PC-9 (cell line): ENCODE results near the gene SUGP2. TPM values are rescaled to one million over a fixed set of nuclear protein-coding genes. Genes with fewer than 3 reads are reported as not detected.

Experiments
- BruUV-seq: library from RNA; stranded (reverse); fragments of 400-500 nt; replicated peaks from 2 replicates; lab custom pipeline; 2021; lab: Mats Ljungman, UMichigan
- CTCF ChIA-PET: fragments of 300-600 bp; sonication (Branson Sonifier 250); formaldehyde crosslinking; loops from one replicate; lab custom pipeline; 2022; ENCODE audit warnings: antibody characterized with exemption; lab: Charles Lee
- POLR2A ChIA-PET: fragments of 300-600 bp; sonication (Branson Sonifier 250); formaldehyde crosslinking; loops from one replicate; lab custom pipeline; 2022; ENCODE audit warnings: antibody characterized with exemption; ENCODE audit not compliant: unreplicated experiment; lab: Charles Lee
- DNase-seq, 2 experiments: peaks; one replicate each; pipeline versions ENCODE4 v3.0.0 to v3.0.0-alpha.2; 2015 to 2022; ENCODE audit warnings: mixed read lengths in 1 of 2
- H2AFZ ChIP-seq: fragments of 200-600 bp; sonication (generic); 2 replicates; pipeline ENCODE4 v1.8.1; 2017; ENCODE audit warnings: antibody characterized with exemption
- H3F3A ChIP-seq: fragments of 200-600 bp; sonication (generic); 2 replicates; pipeline ENCODE4 v1.8.1; 2017; ENCODE audit warnings: antibody characterized with exemption, mild to moderate bottlenecking, low read depth; ENCODE audit not compliant: insufficient read depth
- H3K27ac ChIP-seq: fragments of 200-600 bp; sonication (generic); 2 replicates; pipeline ENCODE4 v1.6.1; 2016; ENCODE audit warnings: mixed run types
- H3K27me3 ChIP-seq: fragments of 200-600 bp; sonication (generic); 2 replicates; pipeline ENCODE4 v1.6.1; 2016; ENCODE audit warnings: low read depth, mixed run types; ENCODE audit not compliant: insufficient read depth
- H3K36me3 ChIP-seq: fragments of 200-600 bp; sonication (generic); 2 replicates; pipeline ENCODE4 v1.6.1; 2016; ENCODE audit warnings: low read depth, mixed run types
- H3K4me1 ChIP-seq: fragments of 200-600 bp; sonication (generic); replicated peaks from 2 replicates; pipeline ENCODE4 v1.6.1; 2016; ENCODE audit warnings: mixed run types; ENCODE audit not compliant: insufficient read depth
- H3K4me2 ChIP-seq: fragments of 200-600 bp; sonication (generic); 2 replicates; pipeline ENCODE4 v1.6.1; 2017; ENCODE audit warnings: mixed run types
- H3K4me3 ChIP-seq: fragments of 200-600 bp; sonication (generic); 2 replicates; pipeline ENCODE4 v1.6.1; 2016; ENCODE audit warnings: mixed run types
- H3K79me2 ChIP-seq: fragments of 200-600 bp; sonication (generic); 2 replicates; pipeline ENCODE4 v1.6.1; 2017; ENCODE audit warnings: low read depth, mixed run types
- H3K9me2 ChIP-seq: fragments of 200-600 bp; sonication (generic); 2 replicates; pipeline ENCODE4 v1.8.1; 2017; ENCODE audit warnings: mild to moderate bottlenecking; ENCODE audit not compliant: insufficient read depth
- H3K9me3 ChIP-seq: fragments of 200-600 bp; sonication (generic); 2 replicates; pipeline ENCODE4 v1.8.1; 2016; ENCODE audit warnings: low read depth; ENCODE audit not compliant: insufficient read depth
- H4K20me1 ChIP-seq: fragments of 200-600 bp; sonication (generic); 2 replicates; pipeline ENCODE4 v1.8.1; 2017; ENCODE audit not compliant: insufficient read depth
- EZH2 ChIP-seq: fragments of 200-600 bp; sonication (generic); IDR thresholded peaks from 2 replicates; pipeline ENCODE4 v1.8.0; 2017; ENCODE audit warnings: antibody characterized with exemption, low read depth
- intact Hi-C: fragments of 100-400 bp; cut with micrococcal nuclease; formaldehyde crosslinking; loops from one replicate; pipeline ENCODE4 v1.10.0; 2022; ENCODE audit not compliant: unreplicated experiment
- total RNA-seq: library from RNA; stranded (reverse); gene quantifications from 2 replicates; pipeline ENCODE4 v1.2.3, GENCODE V29; 2021
- TF ChIP-seq, protein P1 (sequence below): fragments of 200-600 bp; sonication (generic); conservative IDR thresholded peaks from 2 replicates; pipeline ENCODE4 v1.6.1; 2017; ENCODE audit warnings: mixed run types, antibody characterized with exemption, mild to moderate bottlenecking, moderate library complexity

Gene SUGP2
- total RNA-seq, 1 experiment from 2014 or later, result 73.1 TPM

DNA sequence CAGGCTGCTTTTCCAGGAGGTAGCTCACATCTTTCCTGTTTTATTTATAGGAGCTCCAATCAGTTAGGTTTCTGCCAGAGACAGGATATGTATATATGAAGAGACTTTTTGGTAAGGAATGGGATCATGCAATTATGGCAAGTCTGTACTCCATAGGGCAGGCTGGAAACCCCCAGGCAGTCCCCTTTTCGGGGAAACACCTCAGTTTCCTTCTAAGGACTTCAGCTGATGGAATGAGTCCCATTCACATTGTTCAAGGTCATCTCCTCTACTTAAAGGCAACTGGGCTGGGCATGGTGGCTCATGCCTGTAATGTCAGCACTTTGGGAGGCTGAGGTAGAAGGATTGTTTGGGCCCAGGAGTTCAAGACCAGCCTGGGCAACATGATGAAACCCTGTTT, 19.6 kb upstream of the SUGP2 start:
- Histone ChIP-seq H4K20me1 (peaks cover 8% of the 10 kb centered on the region), H3K79me2 (no peaks in the 10 kb centered on the region), H3K9me3 (no peaks in the 10 kb centered on the region), H3F3A (peaks cover 7% of the 10 kb centered on the region; the same call in 1 of the 2 replicates), H3K4me1 (no peaks in the 10 kb centered on the region), H3K27ac (no peak overlapping the region), H3K9me2 (no peaks in the 10 kb centered on the region), H3K36me3 (no peaks in the 10 kb centered on the region), H3K27me3 (no peaks in the 10 kb centered on the region), H2AFZ (no peak overlapping the region), H3K4me2 (no peak overlapping the region), H3K4me3 (no peak overlapping the region)
- no peak for DNase-seq
- intact Hi-C loops, result loop anchor here (1.0 kb wide), 1 partner anchor 86 kb away; no protein-coding TSS in a partner anchor
- no peak for TF ChIP-seq EZH2
- TF ChIP-seq, protein P1, sequence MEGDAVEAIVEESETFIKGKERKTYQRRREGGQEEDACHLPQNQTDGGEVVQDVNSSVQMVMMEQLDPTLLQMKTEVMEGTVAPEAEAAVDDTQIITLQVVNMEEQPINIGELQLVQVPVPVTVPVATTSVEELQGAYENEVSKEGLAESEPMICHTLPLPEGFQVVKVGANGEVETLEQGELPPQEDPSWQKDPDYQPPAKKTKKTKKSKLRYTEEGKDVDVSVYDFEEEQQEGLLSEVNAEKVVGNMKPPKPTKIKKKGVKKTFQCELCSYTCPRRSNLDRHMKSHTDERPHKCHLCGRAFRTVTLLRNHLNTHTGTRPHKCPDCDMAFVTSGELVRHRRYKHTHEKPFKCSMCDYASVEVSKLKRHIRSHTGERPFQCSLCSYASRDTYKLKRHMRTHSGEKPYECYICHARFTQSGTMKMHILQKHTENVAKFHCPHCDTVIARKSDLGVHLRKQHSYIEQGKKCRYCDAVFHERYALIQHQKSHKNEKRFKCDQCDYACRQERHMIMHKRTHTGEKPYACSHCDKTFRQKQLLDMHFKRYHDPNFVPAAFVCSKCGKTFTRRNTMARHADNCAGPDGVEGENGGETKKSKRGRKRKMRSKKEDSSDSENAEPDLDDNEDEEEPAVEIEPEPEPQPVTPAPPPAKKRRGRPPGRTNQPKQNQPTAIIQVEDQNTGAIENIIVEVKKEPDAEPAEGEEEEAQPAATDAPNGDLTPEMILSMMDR, result no peak
- BruUV-seq, result no TSS peak
- ChIA-PET POLR2A (no interaction called here), CTCF (no interaction called here)

DNA sequence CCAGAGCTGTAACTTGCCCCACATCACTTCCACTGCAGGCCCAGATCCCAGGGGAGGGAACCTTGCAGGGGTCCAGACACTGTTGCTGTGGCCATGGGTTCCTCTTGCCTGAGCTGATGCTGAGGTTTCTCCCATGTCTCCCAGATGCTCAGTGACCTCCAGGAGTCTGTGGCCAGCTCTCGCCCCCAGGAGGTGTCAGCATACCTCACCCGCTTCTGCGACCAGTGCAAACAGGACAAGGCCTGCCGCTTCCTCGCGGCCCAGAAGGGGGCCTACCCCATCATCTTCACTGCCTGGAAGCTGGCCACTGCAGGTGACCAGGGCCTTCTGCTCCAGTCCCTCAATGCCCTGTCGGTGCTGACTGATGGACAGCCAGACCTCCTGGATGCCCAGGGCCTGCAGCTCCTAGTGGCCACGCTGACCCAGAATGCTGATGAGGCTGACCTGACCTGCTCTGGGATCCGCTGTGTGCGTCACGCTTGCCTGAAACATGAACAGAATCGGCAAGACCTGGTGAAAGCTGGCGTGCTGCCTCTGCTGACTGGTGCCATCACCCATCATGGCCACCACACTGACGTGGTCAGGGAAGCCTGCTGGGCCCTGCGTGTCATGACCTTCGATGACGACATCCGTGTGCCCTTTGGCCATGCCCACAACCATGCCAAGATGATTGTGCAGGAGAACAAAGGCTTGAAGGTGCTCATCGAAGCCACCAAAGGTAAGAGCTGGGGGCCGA, 18.3 kb upstream of the SUGP2 start:
- H3K27me3 ChIP-seq, result no peaks in the 10 kb centered on the region
- POLR2A ChIA-PET, result no interaction called here
- no peak for DNase-seq
- no peak overlapping the region for H3K4me2 ChIP-seq
- no peaks in the 10 kb centered on the region for H3K9me3 ChIP-seq
- intact Hi-C loops, result no loop called here
- peaks cover 8% of the 10 kb centered on the region for H4K20me1 ChIP-seq
- peaks cover 7% of the 10 kb centered on the region; the same call in 1 of the 2 replicates for H3F3A ChIP-seq
- no peak overlapping the region for H3K27ac ChIP-seq
- TF ChIP-seq EZH2, result no peak
- TF ChIP-seq, protein P1, result no peak
- CTCF ChIA-PET, result no interaction called here
- no peak overlapping the region for H2AFZ ChIP-seq
- no peaks in the 10 kb centered on the region for H3K4me1 ChIP-seq
- no TSS peak for BruUV-seq
- no peaks in the 10 kb centered on the region for H3K79me2 ChIP-seq
- no peak overlapping the region for H3K4me3 ChIP-seq
- no peaks in the 10 kb centered on the region for H3K9me2 ChIP-seq
- no peaks in the 10 kb centered on the region for H3K36me3 ChIP-seq

DNA sequence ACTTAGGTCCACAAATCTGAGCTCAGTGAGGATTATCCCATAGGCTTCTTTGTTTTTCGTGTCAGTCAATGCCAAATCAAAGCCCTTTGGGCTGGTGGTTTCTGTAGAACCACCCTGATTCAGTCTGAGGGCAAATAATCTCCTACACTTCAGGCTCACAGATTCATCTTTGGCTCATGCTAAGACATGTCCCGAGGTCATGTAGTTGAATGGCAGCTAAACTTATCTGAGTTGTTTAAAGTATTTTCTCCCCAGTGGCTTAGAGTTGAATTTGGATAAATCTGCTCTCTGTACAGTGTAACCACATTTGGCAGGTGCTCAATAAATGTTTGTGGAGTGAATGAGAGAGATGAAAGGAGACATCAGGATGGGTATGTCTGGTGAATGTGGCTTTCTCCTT, 17.4 kb upstream of the SUGP2 start:
- intact Hi-C loops, result no loop called here
- no peaks in the 10 kb centered on the region for H3K36me3 ChIP-seq
- H3F3A ChIP-seq, result peaks cover 7% of the 10 kb centered on the region; the same call in 1 of the 2 replicates
- no peak overlapping the region for H3K27ac ChIP-seq
- H3K4me3 ChIP-seq, result no peak overlapping the region
- ChIA-PET CTCF (no interaction called here), POLR2A (no interaction called here)
- H3K4me1 ChIP-seq, result no peaks in the 10 kb centered on the region
- H3K27me3 ChIP-seq, result no peaks in the 10 kb centered on the region
- H4K20me1 ChIP-seq, result peaks cover 8% of the 10 kb centered on the region
- no peaks in the 10 kb centered on the region for H3K9me3 ChIP-seq
- no peaks in the 10 kb centered on the region for H3K79me2 ChIP-seq
- no peaks in the 10 kb centered on the region for H3K9me2 ChIP-seq
- DNase-seq, result no peak
- no peak overlapping the region for H2AFZ ChIP-seq
- TF ChIP-seq, protein P1, result no peak
- TF ChIP-seq EZH2, result no peak
- BruUV-seq, result no TSS peak
- no peak overlapping the region for H3K4me2 ChIP-seq
